HG03064 (cell line): ENCODE measurements around the gene STARD7.
"Not testable (repeated sequence)": the region's sequence is repeated elsewhere in the genome, so short reads cannot be mapped to it uniquely, and the experiment has no call there.

Experiments
- ATAC-seq: cut with Tn5 transposase; IDR thresholded peaks from one replicate; pipeline ENCODE4 v1.9.1; 2021; ENCODE audit warnings: low read depth; ENCODE audit not compliant: unreplicated experiment

STARD7 gene

DNA sequence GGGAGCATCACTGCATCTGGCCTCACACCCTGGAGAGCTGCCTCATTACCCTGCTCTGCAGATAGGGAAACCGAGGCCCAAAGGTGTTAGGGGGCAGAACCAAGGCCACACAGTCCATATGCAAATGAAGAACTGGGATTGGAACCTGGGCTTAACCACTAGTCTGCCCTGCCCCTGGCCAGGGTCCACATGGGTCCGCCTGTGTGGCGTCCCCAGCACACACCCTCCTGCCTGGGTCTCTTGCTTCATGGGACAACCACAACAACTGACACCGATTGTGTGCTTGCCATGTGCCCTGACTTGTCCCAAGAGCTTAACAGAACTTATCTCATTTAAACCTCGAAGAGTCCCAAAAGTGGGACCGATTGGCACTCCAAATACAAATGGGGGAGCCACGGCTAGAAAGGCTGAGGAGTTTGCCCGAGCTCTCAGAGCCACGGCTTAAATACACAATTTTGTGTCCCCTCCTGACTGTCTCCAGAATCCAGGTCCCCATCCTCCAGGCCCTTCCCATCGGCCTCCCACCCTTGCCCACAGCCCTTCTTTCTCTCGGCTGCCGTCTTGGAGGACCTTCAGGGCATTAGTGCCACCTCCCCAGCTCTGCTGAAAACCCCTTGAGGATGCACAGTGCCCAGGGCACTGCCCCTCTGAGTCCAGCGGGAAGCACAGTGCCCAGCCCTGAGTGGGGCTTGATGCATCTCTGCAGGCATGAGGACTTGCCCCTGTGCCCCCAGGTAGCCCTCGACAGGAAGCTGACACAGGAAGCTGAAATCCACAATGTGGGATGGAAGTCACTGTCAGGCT lies 57.6 kb downstream of the STARD7 start:
- no peak for ATAC-seq

DNA sequence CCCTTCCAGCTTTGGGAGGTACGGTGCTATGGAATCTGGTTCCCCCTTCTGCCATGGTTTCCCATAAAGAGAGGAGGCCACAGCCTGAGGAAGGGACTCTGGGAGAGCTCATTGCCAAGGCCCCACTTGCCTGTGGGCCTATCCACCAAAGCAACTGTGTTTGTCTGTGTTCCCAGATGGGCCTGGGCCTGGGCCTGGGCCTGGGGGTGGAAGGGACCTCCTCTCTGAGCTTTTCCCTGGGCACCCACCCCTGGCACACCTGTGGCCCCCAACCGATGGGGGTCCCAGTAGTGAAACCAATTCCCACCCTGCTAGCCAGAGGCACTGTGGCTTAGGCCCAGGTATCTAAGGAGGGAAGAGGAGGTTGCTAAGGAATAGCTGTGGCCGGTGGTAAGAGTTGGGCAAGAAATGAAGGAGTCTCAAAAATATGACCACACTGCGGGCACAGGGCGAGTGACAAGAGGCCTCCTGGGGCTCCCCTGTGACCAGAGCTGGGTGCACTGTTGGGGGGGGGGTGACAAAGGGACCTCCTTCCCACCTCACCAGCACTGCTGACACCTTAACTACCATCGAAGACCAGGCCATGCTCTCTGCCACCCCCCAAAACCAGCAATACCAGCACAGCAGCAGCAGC lies 58.5 kb downstream of the STARD7 start:
- ATAC-seq: no peak

DNA sequence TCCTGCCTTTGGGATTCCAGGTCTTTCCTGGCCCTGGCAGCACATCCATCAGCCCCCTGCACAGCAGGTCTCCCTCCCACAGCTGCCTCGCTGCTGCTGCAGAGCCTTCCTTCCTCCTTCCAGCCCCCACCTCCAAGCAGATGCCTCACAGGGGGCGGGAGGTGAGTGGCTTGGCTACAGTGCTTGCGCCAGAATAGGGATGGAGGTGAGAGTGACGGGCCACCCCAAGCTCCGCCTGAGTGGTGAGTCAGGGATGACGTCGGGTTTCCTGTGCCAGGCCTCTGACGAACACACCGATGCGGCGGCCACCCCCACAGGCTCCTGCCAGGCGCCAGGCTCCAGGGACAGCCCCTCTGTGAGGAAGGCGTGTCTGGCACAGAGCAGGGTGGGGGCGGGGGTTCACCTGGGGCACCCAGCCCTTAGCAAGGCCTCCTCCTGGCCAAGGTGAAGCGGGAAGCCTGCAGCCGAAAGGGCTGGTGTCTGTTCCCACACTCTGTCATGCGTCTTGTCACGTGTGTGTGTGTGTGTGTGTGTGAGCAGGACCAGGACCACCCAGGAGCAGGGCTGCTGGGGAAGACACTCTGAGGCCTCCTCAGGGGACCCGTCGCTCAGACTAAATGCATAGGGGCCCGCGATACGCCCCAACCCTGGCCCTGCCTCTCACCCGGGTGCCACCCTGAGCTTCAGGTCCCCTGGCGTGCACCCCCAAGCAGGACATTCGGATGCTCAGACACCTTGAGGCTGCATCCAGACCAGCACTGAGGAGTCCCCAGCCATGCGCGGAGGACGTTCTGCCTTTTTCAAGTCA lies 60.0 kb downstream of the STARD7 start:
- peak; percentile 28 for ATAC-seq

DNA sequence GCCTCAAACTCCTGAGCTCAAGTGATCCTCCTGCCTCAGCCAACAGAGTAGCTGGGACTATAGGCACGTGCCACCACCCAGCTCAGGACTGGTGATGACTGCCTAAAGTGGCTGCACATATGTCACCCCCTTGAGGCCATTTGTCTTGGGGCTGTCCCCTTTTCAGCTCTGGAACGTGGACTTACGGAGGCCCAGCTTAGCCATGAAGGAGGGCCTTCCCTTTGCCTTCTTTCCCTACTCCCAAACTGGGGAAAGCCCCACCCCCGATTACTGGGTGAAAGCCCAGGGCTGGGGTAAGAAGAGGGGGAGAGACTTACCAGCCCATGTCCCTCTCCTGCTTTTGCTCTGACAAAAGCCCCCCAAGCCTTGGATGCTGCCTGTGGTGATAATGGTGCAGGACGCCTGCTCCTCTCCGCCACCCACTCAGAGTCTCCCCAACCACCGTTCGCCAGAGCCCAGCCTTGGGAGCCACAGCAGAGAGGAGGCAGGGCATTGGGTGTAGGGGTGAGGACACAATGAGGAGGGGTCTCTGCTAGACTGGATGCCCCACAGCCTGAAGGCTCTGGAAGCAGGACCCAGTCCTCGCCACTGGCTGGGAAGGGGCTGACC lies 60.9 kb downstream of the STARD7 start:
- no peak for ATAC-seq

DNA sequence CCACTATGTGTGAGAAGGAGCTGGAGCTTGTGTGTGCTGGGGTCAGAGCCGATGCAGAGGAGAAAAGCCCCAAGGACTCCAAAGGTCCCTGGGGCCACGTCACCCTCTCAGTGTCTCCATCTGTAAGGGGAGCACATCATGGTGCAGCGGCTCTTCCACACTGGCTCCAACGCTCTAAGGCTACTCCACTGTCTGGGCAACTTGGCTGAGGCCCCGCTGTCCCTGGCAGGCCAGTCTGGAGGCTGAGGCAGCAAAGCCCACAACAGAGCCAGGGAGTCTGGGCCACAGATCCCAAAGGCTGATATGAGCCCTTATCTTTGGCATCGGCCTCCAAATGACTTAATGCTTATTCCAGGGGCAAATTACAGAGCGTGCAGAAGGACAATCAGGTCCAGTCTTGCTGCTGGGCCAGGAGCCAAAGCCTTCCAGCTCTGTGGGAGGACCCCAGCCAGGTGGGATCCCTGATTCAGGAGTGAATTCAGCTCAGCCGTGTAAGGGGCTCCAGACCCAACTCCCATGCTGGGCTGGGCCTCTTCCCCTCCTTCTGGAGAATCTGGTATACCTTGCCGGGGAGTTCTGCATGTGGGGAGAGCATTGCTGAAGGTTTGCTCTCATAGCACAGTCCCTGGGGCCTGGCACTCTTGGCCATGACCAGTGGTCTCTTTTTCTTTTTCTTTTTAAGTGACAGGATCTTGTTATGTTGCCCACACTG lies 61.6 kb downstream of the STARD7 start:
- no peak for ATAC-seq

DNA sequence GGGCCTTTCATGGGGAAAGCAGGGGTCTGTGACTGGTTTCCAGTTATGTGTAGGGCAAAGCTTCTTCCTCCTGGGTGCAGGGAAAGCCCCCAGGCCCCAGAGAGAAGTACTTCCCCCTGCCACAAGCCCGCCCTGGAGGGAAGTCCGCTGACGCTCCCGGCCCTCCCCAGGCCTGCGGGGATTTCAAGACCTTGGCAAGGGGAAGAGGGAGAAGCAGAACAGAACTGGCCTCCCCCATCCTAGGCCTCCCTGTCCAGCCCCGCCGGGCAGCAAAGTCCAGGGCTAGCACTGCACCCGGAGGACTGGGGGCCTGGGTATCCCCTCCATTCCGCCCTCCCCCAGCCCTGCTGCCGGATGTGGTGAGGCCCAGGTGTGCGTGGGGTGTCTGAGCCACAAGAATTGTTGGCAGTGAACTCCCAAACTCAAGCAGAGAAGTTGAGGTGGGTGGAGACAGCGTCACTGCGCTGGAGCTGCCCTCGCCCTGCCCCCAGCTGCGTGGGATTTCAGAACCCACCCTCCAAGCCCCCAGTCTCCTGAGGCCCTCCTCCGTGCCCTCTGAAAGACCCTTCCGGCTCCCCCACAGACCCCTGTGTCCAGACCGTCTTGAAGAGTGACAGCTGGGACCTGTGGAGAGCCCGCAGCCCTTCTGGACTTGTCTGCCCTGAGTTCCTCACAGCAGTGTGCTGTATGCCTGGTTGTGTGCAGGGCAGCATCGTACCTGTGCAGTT lies 62.3 kb downstream of the STARD7 start:
- ATAC-seq: no peak

DNA sequence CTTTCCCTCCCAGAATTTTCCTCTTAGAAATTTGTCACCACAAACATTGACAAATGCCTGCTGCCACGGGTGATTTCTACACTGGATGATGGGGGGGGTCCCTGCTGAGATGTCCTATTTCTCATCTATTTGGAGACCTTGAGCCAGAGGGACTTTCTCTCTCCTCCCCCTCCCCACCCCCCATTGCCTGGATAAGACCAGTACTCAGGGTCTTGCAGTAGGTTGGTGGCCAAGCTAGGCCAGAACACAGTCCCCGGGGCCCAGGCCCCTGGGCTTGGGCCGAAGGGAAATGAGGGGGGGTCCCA lies 62.8 kb downstream of the STARD7 start:
- no peak for ATAC-seq

DNA sequence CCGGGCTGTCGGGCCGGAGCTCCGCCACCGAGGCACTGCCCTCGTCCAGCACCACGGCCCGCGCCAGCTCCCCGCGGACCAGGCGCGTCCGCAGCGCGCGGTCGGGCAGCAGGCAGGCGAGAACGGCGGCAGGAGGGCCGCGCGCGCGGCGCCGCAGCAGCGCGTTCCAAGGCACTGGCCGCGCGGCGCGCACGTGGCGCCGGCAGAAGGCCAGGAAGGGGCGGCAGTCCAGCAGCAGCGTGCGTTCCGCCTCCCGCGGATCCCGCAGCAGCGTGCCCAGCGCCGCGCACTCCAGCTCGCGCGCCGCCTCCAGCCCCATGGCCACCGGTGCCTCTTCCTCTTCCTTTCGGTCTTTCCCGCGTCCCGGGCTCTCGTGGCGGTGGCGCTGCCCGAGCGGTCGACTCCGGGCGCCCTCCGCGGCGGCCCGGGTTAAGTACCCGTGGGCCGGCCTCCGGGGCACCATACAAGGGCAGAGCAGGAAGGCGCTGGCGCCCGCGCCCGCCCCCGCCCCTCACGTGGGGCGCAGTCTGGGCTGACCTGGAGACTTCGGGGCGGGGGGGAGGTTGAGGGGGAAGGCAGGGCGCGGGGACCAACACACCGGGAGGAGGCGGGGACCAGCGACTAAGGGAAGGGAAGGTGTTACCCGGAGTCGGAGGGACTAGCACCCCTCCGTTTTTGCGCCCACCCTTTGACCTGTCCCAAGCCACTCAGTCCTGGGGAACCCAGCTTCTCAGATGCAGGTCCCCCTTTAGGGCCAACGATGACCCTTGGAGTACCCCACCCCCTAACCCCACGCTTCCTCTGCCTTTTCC lies 63.4 kb downstream of the STARD7 start, which contains the start of gene DUSP2:
Gene DUSP2, minus strand, starts transcription at position 405 of the 812 bp plus-strand sequence. Its CDS starts 86 bp downstream, at position 319.
- ATAC-seq: peak; percentile 47

DNA sequence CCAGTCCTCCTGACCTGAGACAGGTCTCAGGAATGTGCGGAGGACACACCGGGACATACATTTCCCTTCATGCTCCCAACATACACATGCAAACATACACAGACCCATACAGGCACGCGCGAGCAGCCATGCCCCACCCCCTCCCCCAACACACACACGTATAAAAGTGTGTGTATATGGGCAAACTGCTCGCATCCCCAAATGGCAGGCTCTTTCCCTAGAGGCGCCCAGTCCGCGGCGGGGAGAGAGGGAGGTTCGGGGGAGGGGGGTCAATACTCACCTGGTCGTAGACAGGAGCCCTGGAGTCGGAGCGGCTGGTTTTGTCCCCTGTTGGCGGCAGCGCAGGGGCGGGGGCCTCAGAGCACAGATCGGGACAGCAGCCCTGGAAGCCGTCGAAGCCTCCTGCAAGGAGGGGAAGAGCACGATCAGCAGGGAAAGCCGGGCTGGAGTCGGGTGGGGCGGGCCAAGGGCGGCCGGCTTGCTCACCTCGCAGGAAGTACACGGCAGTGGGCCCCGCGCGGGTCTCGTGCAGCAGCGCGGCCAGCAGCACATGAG lies 64.1 kb downstream of the STARD7 start:
- no peak for ATAC-seq

DNA sequence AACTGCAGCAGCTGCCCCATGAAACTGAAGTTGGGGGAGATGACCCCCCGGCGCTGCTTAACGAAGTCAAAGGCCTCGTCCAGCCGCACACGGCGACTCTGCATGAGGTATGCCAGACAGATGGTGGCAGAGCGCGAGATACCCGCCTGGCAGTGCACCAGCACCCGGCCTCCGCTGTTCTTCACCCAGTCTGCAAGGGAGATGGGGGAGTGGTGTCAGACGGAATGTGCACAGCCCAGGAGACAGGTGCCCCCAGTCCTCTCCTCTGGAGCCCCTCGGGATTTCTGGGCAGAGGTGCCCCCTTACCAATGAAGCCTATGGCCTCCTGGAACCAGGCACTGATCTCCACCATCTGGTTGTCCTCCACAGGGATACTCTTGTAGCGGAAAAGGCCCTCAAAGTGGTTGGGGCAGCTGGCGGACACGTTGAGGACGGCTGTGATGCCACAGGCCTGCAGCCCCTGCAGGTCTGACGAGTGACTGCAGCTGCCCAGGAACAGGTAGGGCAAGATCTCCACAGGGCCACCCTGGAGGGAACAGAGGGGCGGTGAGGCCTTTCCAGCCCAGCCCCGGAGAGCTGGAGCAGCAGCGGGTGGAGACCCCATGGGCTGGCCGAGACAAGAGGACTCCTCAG lies 64.7 kb downstream of the STARD7 start:
- ATAC-seq: no peak

DNA sequence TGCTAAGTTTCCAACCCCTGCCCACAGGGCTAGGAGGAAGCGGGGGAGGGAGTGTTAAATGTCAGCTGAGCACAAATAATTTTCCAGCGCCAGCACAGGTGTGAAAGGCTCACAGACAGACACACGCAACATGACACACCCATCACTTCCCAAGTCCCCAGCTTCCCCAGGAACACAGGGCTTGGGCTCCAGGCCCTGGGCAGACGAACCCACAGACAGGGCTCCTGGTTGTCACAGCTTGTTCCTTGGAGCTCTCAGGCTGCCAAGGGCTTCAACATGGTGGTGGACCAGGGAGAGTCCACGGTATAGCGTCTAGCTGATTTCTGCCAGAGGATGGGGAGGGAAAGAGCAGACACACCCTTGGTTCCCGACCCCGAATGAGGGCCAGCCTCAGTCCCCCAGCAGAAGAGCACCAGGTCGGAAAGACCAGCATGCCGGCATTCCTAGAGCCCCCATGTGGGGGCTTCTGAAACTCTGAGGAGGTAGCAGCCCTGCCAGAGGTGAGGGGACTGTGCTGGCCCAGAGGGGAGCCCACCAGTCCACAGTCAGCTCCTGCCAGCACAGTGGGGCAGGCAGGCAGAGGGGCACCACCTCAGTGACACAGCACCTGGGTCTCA lies 65.3 kb downstream of the STARD7 start:
- no peak for ATAC-seq

DNA sequence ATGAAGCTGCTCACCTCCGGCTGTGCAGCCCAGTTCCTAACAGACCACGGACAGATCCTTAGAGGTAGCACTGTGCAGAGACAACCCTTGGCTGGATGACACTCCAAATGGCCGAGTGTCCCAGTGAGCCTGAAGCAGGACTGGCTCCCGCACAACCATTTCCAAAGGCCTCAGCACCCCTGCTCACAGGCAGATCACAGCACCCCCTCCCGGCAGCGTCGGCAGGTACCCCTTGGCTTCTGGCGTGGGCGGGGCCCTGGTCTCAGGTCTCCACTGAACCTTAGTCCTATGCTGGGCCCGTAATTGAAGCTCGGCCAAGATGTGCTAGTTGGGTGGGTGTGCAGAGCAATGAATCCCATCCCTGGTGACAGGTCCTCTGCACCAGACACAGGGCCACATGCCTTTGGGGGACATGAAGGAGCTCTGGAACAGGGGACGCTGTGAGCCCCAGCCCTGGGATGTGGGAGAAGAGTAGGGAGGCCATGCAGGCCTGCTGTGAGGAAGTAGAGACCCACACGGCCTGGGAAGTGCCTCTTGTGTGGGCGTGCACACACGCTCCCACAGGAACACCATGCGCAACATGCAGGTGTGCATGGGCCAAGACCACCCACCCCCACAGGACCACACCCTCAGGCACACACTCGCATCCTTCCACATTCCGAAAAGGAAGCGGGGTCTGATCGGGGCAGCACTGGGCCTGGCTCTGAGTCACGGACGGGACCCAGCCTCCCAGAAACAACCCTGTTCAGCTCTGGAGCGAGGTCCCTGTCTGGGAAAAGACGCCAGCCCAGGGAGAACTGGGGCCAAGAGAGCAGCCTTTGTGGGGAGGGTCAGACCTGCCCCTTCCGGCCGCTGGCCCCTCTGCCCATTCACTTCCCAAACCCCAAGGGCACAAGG lies 66.2 kb downstream of the STARD7 start:
- ATAC-seq: no peak

DNA sequence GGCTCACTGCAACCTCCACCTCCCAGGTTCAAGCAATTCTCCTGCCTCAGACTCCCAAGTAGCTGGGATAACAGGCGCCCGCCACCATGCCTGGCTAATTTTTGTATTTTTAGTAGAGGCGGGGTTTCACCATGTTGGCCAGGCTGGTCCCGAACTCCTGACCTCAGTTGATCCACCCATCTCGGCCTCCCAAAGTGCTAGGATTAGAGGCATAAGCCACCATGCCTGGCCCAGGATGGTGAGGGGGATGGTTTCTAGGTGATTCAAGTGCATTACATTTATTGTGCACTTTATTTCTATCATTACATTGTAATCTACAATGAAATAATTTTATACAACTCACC lies 67.0 kb downstream of the STARD7 start:
- ATAC-seq: not testable (repeated sequence)

DNA sequence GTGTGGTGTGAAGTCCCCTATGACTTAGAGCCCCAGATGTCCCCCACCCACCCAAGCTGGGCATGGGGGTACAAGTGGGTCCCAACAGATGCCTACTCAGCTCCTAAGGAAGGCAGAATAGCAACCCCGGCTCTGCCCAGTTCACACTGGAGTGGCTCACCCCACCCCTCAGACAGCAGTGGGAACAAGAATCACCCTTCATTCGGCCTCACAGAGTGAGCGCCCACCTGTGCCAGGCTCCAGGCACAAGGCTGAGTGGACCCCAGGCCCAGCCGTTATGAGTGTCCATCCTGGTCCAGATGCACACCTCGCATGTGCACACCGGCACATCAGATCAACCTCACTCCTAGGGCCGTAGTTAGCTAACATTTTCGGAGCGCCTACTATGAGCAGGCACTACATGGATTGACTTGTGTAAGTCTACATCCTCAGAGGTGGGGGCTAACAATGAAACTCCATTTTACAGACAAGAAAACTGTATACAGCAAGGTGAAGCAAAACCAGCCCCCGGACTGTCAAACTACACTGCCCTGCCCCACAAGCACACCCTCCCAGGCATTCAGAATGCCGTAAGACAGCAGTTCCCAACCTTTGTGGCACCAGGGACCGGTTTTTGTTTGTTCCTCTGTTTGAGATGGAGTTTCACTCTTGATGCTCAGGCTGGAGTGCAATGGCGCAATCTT lies 67.5 kb downstream of the STARD7 start:
- ATAC-seq: no peak

DNA sequence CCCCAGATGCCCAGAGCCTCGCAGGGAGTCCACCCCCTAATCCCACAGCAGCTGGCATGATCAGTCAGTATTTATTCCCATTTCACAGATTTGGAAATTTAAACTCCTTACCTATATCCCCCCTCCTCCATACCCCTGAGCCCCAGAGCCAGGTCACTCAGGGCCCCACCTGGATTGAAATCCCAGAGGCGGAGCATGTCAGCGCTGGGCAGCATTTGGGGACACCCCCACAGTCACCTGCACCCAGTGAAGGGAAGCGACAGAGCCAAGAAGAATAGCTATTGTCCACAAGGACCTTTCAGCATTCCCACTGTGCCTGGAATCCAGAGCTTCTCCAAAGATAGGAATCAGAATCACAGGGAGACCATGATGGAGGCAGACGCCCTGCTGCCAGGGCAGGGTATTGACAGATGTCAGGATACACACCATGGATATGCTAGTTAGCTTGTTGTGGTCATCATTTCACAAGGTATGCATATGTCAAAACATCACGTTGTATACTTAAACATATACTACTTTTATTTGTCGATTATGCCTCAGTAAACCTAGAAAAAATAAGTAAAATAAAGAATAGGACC lies 69.4 kb downstream of the STARD7 start:
- no peak for ATAC-seq
